ACC112 (cell line): ENCODE measurements around the gene CSMD2.

Source experiments
- H2AFZ ChIP-seq: fragments of 200-600 bp; sonication (generic); one replicate; pipeline ENCODE4 v1.6.0; 2017; ENCODE audit warnings: antibody characterized with exemption, low read length; ENCODE audit not compliant: unreplicated experiment
- H3K27ac ChIP-seq: fragments of 200-600 bp; sonication (generic); 2 replicates; pipeline ENCODE4 v1.5.1; 2014; ENCODE audit warnings: low read depth, mild to moderate bottlenecking, antibody characterized with exemption, low read length, moderate library complexity
- H3K27me3 ChIP-seq: fragments of 200-600 bp; sonication (generic); 2 replicates; pipeline ENCODE4 v1.6.1; 2014; ENCODE audit warnings: mild to moderate bottlenecking, antibody characterized with exemption, low read length, moderate library complexity, mixed read lengths; ENCODE audit not compliant: insufficient read depth
- H3K36me3 ChIP-seq: fragments of 200-600 bp; sonication (generic); 2 replicates; pipeline ENCODE4 v1.6.1; 2016; ENCODE audit warnings: mild to moderate bottlenecking, antibody characterized with exemption, low read length, moderate library complexity, mixed read lengths; ENCODE audit not compliant: insufficient read depth
- H3K4me1 ChIP-seq: fragments of 200-600 bp; sonication (generic); one replicate; pipeline ENCODE4 v1.6.1; 2016; ENCODE audit warnings: low read length, mixed read lengths; ENCODE audit not compliant: insufficient read depth, unreplicated experiment, control insufficient read depth
- H3K4me3 ChIP-seq: fragments of 200-600 bp; sonication (generic); 2 replicates; pipeline ENCODE4 v1.5.1; 2014; ENCODE audit warnings: mild to moderate bottlenecking, low read depth, low read length
- H3K79me2 ChIP-seq: fragments of 200-600 bp; sonication (generic); one replicate; pipeline ENCODE4 v1.6.0; 2016; ENCODE audit warnings: low read length; ENCODE audit not compliant: control insufficient read depth, unreplicated experiment, insufficient read depth

CSMD2 gene

DNA sequence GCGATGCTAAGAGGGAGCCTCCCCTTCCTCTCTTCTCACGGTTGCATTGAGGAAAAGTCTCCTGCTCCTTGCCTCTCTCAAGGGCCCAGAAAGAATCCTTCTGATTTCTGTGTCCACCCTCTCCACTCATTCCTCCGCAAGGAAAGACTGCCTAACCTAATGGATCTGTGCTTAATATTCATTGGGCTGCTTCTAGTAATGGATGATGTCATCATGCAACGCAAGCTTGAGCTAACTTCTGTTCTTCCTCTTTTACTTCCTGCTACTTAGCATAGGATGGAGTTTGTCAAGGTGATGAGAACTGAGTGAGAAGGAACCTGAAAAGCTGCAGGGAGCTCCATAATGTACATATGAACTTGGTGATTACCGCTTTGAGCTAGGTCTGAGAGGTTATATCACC is 336.4 kb downstream of the CSMD2 start:
- no peak overlapping the region for H2AFZ ChIP-seq
- H3K79me2 ChIP-seq: no peaks in the 10 kb centered on the region
- no peak overlapping the region for H3K27ac ChIP-seq
- no peaks in the 10 kb centered on the region for H3K4me1 ChIP-seq
- H3K36me3 ChIP-seq: no peaks in the 10 kb centered on the region
- H3K4me3 ChIP-seq: no peak overlapping the region
- no peaks in the 10 kb centered on the region for H3K27me3 ChIP-seq

DNA sequence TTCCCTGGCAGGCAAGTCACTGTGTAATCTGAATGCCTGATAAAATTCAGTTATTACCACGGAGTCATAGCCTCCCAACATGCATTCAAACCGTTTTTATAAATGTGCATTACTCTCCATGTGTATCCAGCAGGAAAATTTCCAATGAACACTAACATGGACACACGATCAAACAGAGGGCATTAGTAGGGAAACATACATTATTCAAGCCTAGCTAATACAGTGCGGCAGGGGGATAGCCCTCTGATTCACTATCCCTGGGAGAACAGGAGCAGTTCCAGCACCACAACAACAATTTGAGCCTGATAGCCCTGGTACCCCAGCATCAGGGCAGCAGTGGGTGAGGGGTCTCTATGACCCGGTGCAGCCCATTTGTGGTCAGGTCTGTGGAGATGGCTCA is 337.0 kb downstream of the CSMD2 start:
- Histone ChIP-seq H3K79me2 (no peaks in the 10 kb centered on the region), H2AFZ (no peak overlapping the region), H3K4me1 (no peaks in the 10 kb centered on the region), H3K27ac (no peak overlapping the region), H3K27me3 (no peaks in the 10 kb centered on the region), H3K4me3 (no peak overlapping the region), H3K36me3 (no peaks in the 10 kb centered on the region)

DNA sequence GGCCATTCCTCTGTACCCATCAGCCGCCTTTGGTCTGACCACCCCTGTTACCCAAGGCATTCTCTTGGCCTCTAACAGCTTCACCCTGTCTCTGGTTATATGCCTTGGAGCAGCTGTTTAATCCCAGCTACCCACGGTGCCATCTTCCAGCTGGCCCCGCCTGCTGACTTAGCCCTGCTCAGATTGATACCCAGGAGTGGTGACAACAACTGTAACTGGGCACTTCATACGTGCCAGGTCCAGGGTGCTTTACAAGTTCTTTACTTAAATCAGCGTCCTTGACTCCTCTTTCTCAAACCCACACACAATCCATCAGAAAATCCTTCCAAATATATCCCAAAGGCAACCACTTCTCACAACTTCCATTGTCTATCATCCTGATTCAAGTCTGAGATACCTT is 338.3 kb downstream of the CSMD2 start:
- Histone ChIP-seq H3K4me1 (no peaks in the 10 kb centered on the region), H2AFZ (no peak overlapping the region), H3K4me3 (no peak overlapping the region), H3K79me2 (no peaks in the 10 kb centered on the region), H3K36me3 (no peaks in the 10 kb centered on the region), H3K27ac (no peak overlapping the region), H3K27me3 (no peaks in the 10 kb centered on the region)

DNA sequence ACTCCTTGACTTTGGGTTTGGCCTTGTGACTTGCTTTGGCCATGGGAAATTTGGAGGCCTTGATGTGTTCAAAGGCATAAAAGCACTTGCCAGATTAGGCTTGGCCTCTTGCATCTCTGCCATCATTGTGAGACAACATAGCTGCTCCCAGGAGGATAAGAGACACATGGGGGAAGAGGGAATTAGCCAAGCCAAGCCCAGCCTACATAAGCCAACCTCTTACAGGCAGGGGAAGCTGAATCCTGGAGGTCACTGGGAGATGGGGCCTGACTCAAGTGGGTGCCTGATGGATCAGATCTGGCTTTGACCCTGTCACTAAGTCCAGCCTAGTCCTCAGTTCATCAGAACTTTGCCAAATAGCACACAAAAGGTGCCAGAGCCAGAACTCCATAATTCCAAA is 338.7 kb downstream of the CSMD2 start:
- Histone ChIP-seq H2AFZ (no peak overlapping the region), H3K79me2 (no peaks in the 10 kb centered on the region), H3K4me3 (no peak overlapping the region), H3K4me1 (no peaks in the 10 kb centered on the region), H3K27me3 (no peaks in the 10 kb centered on the region), H3K27ac (no peak overlapping the region), H3K36me3 (no peaks in the 10 kb centered on the region)

DNA sequence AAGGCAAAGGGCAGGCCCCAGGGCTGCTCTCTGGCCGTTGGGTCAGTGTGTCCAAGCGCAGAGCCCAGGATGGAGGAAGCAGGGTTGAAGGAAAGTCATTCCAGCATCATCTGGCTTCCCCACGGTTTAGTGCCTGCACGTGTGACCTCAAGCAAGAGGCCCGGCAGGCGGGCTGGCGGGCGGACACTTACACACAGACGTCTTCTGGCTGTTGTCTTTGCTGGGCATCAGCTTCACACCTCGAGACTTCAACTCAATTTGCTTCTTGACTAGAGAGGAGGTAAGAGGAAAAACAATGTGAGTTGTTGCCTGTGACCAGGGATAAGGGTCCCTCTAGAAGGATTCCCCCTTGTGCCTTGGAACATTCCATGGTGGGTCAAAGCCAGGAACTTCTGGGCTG is 339.5 kb downstream of the CSMD2 start:
- no peak overlapping the region for H3K4me3 ChIP-seq
- H3K36me3 ChIP-seq: no peaks in the 10 kb centered on the region
- H3K27me3 ChIP-seq: no peaks in the 10 kb centered on the region
- no peaks in the 10 kb centered on the region for H3K4me1 ChIP-seq
- no peak overlapping the region for H2AFZ ChIP-seq
- H3K27ac ChIP-seq: no peak overlapping the region
- H3K79me2 ChIP-seq: no peaks in the 10 kb centered on the region

DNA sequence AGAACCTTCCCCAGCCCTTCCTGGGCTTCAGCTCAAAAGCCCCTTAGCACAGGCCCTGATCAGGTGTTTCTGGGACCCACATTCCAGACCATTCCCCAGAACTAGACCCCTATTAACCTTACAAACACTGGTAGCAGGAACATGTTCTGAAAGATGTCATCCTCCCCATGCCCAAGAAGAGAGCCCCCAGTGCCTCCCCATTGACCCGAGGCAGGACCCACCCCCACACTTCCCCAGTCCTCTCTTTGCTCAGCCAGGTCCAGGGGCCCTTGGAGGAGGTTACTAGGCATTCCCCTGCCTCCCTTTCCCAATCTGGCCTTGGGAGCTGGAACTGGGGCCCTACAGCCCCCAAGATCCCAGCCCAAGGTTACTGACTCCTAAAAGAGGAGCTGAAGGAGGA is 340.1 kb downstream of the CSMD2 start:
- Histone ChIP-seq H3K36me3 (no peaks in the 10 kb centered on the region), H2AFZ (no peak overlapping the region), H3K4me3 (no peak overlapping the region), H3K79me2 (no peaks in the 10 kb centered on the region), H3K27me3 (no peaks in the 10 kb centered on the region), H3K27ac (no peak overlapping the region), H3K4me1 (no peaks in the 10 kb centered on the region)

DNA sequence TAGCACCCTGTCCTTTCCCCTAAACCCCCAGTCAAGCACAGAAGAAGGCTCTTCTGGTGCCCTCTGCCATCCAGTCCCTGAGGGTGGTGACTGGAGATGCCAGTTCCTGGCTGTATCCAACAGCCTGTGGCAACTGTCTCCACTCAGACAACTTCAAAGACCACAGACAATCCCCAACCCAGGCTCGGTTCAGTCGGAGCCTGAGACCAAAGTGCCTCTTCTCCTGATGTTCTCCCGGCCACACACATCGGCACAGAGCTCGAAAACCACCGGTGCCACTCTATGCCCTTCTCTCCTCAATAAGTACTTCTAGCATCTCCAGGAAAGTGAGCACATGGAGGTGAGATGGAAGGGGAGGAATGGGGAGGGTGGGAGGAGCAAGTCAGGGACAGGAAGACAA is 340.7 kb downstream of the CSMD2 start:
- no peaks in the 10 kb centered on the region for H3K27me3 ChIP-seq
- H2AFZ ChIP-seq: no peak overlapping the region
- H3K36me3 ChIP-seq: no peaks in the 10 kb centered on the region
- no peaks in the 10 kb centered on the region for H3K4me1 ChIP-seq
- no peaks in the 10 kb centered on the region for H3K79me2 ChIP-seq
- no peak overlapping the region for H3K4me3 ChIP-seq
- no peak overlapping the region for H3K27ac ChIP-seq

DNA sequence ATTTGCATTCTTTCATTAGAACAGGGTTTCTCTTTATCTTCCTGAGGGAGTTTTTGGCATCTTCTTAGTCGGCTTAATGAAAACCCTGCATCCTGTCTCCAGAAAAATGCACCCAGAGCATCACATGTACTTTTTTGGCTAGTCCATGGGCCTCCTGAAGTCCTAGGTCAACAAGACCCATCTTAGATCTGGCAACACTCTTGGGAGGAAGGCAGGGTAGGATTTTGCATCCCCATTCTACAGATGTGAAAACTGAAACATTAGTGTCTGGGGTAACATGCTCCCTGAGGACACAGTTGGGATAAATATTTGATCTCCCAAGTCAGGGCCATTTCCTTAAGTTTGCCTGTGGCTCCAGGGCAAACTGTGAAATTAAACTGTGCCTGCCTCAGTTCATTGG is 341.2 kb downstream of the CSMD2 start:
- no peak overlapping the region for H3K4me3 ChIP-seq
- no peak overlapping the region for H2AFZ ChIP-seq
- H3K4me1 ChIP-seq: no peaks in the 10 kb centered on the region
- no peaks in the 10 kb centered on the region for H3K27me3 ChIP-seq
- H3K27ac ChIP-seq: no peak overlapping the region
- no peaks in the 10 kb centered on the region for H3K79me2 ChIP-seq
- no peaks in the 10 kb centered on the region for H3K36me3 ChIP-seq

DNA sequence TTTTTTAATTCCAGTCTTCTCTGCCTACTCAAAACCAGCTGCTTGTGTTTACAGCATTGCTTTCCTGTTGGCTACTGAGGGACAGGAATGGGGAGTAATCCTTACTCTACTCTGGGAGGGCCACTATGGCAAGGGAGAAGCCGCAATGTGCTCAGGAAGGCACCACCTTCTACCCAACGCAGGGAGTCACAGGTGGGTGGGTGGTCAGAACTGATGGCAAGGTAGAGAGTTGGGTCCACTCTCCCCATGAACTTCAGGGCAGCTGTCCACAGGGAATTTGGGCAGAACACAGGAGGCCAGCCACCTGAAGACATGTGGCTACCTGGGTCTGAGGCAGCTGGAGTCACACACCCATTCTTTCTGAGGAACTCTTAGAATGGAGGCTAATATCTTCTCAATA is 341.6 kb downstream of the CSMD2 start:
- Histone ChIP-seq H3K79me2 (no peaks in the 10 kb centered on the region), H2AFZ (no peak overlapping the region), H3K27me3 (no peaks in the 10 kb centered on the region), H3K36me3 (no peaks in the 10 kb centered on the region), H3K4me3 (no peak overlapping the region), H3K4me1 (no peaks in the 10 kb centered on the region), H3K27ac (no peak overlapping the region)

DNA sequence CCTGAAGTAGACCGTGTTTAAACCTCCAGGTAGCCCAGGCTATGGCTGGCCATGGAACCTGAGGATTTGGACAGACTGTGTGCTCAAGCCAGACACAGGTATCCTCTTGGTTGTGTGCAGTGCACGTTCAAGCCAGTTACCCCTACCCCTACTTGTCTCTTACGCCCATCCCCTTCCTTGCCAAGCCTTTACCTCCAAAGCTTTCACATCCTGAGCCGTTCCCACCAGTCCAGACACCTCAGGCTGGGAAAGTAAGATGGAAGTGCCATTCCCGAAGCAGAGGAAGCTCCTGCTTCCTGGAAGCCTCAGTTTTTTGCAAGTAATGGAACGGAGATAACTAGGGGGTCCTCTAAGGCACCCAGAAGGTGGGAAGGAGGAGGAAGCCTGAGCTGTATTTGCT is 342.6 kb downstream of the CSMD2 start:
- Histone ChIP-seq H3K36me3 (no peaks in the 10 kb centered on the region), H3K79me2 (no peaks in the 10 kb centered on the region), H3K27ac (no peak overlapping the region), H2AFZ (no peak overlapping the region), H3K4me1 (no peaks in the 10 kb centered on the region), H3K4me3 (no peak overlapping the region), H3K27me3 (no peaks in the 10 kb centered on the region)

DNA sequence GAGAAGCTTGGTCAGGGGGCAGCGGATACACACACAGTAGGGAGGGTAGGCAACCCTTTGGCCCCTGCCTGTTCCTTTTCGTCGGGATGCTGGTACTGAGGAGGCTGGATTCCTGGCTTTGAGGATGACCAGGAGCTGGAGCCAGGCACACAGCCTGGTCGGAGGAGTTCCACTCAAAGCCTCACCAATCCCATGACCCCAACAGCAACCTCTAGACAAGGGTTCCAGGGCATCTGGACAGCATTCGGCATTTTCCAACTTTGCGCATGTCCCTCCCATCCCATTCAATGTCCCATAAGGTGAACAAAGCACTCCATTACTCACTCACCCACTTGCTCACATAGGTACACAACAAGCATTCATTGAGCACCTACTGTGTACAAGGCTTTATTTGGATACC is 343.7 kb downstream of the CSMD2 start:
- Histone ChIP-seq H2AFZ (no peak overlapping the region), H3K4me3 (no peak overlapping the region)

DNA sequence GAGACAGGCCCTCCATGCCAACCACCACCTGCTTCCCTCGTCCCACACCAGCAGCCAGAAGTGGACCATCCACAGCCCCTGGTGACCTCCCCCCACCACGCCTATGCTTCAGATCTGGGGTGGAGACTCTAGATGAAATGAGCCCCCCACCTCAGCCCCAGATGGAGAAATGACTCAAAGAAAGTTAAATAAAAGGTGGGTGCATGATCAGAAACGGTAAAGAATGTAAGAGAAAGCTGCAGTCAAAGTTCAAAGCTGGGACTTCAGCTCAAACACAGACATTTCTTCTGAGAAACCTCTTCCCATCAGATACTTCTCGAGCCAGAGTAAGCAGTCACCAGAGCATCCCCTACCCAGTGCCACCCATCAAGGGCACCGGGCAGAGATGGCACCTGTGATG is 344.2 kb downstream of the CSMD2 start:
- no peak overlapping the region for H3K27ac ChIP-seq
- H3K4me3 ChIP-seq: no peak overlapping the region
- H3K4me1 ChIP-seq: no peaks in the 10 kb centered on the region
- no peaks in the 10 kb centered on the region for H3K27me3 ChIP-seq
- H3K79me2 ChIP-seq: no peaks in the 10 kb centered on the region
- no peaks in the 10 kb centered on the region for H3K36me3 ChIP-seq
- H2AFZ ChIP-seq: no peak overlapping the region

More for the DNA sequence above, 343.7 kb downstream of the CSMD2 start:
- Histone ChIP-seq H3K27me3 (no peaks in the 10 kb centered on the region), H3K4me1 (no peaks in the 10 kb centered on the region), H3K79me2 (no peaks in the 10 kb centered on the region), H3K27ac (no peak overlapping the region), H3K36me3 (no peaks in the 10 kb centered on the region)
